Glomerular endothelial cell (primary cell): Measurements from ENCODE around the gene IQCE. TPM values are rescaled to one million over a fixed set of nuclear protein-coding genes. Genes with fewer than 3 reads are reported as not detected.

Experiments used
- DNase-seq: peaks from one replicate; pipeline ENCODE4 v3.0.0-alpha.2; 2011; ENCODE audit warnings: low read depth, low spot score; ENCODE audit errors: extremely low read depth
- total RNA-seq: library from RNA; depleted of rRNA; stranded (reverse); fragments of >200 nt; gene quantifications from 2 replicates; pipeline ENCODE4 v1.2.3, GENCODE V29; 2015

IQCE gene
- total RNA-seq, 1 donor from 2014 or later = 12.7 TPM

DNA sequence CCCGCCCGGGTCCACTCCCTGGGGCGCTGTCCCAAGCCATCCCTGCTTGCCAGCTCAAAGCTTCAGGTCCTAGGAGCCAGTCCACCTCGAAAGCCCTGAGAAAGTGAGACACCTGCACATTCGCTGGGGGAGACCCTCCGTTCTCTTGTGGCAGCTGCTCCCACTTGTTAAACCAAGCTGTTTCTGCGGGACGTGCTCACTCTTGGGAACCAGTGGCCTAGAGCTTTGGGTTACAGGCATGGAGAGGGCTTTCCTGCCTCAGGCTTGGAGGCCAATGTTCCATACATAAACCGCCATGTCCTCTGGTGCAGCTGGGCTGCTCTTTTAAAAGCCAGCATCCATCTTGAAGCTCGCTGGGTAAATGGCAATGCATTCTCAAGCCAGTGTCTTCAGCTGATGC is 53.1 kb downstream of the IQCE start:
- no peak for DNase-seq

DNA sequence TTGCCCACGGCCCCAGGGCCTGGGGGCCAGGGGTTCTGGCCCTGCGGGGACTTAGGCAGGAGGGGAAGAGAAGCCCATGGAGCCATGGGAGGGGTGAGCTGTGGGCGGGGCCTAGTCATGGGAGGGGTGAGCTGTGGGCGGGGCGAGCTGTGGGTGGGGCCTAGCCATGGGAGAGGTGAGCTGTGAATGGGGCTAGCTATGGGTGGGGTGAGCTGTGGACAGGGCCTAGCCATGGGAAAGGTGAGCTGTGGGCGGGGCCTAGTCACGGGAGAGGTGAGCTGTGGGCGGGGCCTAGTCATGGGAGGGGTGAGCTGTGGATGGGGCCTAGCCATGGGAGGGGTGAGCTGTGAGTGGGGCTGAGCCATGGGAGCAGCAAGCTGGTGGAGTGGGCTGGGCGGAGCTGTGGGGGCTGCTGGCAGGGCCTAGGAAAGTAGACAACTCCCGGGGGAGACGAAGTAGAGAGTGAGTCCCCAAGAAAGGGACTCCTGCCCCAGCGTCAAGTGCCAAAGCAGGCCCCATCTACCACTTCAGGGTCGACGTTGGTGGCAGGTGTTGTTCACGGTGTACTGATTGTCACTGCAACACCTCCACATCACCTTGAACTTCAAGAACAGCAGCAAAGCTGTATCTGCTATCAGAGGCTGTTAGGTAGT is 53.8 kb downstream of the IQCE start:
- DNase-seq = no peak

DNA sequence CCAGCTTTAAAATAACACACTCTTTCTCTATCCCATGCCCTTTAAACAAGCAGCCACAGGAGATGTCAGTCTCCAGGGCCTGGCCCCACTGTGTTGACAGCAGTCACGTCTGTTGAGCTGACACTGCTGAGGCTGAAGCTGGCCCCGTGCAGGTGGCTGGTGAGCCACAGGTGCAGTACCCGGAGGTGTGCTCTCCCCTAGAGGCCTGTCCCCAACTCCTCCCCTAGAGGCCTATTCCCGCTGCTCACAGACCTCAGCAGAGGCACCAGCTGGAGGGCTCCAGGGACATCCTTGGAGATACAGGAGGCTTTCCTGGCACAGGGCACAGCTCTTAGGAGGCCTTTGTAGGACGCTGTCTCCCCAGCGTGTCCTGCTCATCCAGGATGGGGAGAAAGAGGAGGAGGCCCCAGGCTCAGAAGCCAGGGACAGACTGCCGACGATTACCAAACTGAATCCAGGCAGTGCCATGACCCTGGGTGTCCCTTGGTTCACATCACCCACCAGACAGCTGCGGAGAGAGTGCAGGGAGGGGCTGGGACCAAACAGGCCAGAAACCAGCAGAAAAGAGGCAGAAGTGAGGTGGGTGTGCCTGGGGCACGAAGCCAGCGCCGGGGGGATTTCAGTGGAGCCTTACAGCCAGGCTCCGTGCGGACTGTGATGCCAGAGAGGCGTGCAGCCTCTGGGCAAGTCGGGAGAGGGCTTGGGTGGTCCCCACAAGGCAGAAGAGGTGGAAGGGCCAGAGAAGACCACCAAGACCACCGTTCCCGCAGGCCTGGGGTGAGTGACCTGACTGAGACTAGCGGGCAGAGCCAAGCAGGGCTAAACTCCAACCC is 54.5 kb downstream of the IQCE start:
- DNase-seq = no peak

DNA sequence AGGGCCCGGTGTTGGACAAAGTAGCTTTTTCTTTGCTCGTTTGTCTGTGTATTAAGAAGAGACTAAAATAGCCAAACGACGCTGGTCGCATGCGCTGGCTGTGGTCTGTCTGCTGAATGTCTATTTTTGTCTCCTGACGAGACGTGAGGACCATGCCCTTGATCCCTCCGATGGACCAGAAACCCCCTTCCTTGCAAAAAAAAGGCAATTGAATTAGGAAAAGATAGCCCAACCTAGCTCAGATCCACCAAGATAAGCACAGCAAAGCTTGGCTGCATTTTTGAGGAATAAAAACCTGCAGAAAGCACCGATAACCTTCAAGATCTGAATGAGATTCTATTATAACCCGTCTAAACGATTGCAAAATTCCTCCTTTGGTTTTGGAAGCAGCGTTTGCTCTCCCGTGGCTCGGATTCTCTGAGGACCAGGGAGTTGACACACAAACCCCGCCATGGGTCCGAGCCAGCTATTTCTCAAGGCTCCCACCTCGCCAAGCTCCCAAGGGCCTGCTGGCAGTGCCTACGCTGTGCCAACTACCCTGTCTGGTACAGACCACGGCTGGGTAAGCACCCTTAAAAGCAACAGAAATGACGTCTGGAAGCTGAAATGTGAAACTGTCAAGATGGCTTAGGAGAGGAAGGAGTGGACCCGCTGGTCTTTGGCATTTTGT is 55.3 kb downstream of the IQCE start:
- no peak for DNase-seq

DNA sequence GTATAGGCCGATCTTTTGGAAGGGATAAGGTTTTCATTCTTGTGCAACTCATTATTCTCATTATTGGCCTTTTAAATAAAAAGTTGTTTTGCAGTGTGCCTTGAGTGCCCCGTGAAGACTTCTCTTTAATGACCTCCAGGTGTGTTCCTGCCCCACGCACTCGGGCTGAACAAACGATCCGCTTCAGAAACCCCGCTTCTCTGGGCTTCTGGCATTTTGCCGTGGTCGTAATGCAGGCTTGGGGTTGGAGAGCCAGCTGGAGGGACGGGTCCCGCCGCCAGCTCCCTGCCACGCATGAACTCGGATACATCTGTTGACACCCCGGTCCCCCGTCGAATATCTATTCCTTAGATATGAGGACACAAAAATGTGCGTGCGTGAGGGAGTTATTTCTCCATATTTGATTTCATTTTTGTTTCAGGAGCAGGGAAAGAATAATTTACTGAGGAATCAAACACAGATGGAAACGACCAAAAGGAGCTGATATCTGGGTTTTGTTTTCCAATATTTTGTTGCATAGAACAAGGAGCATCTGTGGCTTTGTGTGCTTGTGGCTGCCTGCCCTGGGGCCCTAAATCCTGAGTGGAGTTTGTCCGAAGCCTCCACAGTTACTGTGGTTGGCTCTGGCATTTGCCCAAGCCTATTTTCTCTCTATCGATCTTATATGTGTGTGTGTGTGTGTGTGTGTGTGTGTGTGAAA is 56.0 kb downstream of the IQCE start:
- no peak for DNase-seq

DNA sequence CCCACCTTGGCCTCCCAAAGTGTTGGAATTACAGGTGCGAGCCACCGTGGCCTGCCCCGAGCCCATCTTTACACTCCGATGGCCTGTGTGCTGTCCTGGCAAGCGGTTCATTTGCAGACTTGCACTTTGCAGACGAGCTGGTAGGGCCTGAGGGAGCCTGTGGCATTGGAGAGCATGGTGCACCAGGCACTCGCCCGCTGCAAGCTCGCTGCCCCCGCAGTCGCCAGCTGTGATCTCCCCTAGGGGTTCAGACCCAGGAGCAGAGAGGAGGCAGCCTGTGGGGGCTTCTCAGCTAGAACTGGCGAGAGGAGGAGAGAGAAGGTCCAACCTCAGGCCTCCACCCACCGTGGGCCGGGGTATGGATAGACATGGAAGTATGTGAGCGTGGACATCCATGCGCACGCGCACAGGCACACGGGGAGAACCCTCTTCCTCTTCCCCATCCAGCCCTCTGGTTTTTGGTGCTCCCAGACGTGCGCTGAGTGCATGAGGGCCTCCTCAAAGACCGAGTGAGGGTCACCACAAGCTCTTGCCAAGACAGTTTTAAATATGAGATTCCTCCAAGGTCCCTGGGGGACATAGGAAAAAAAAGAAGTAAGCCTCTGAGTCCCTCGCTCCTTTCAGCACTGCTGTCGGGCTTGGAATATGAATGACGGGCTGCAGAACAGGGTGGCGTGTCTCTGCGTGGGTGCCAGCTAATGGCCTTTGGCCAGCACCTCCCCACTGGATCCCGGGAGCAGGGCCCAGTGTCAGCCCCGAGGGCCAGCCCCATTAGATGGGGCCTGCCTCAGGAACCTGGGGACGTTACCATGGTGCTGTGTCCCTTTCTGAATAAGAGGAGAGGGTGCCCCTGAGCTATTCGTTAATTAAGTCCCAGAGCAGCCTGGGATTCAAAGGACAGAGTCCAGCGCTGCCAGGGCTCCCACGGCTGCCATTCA is 57.9 kb downstream of the IQCE start:
- DNase-seq = no peak

DNA sequence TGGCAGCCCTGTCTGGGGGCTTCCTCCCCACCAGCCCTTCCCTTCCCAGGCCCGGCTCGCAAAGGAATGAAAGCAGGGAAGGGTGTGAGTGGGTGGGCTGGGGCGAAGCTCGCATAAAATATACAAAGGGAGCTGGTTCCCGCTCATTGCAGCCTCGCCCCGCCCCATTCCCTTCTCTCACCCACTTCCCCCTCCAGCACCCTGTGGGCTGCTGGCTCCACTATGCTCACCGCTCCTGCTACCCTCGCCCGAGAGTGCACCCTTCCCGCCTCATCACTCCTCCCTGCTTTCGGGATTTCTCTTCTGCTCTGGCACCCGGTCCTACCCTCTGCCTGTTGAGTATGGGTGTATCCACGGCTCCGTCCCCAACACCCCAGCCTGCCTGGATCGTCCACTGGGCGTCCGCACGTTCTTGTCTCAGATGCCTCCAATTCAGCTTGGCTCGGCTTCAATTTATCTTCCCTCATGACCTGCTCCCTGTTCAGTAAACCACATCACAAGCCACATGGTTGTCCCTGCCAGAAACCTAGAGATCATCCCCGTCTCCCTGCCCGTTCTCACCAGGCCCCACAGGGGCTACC is 58.6 kb downstream of the IQCE start:
- DNase-seq = no peak

DNA sequence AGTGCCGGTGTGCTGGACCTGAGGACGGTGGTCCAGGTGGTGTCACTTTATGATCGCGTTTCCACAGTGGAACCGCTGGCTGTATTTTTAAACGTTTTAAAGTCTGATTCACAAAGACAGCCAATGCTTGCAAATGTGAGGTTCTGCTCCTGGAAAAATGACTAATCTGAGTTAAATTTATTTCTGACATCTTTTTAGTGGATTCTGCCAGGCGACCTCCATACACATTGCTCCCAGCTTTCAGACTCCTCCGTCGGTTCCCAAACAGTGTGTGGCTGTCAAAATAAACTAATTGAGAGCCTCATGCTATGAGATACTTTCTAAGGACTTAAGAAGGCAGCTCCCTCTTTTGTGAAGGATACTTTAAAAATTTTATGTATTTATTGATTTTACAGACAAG is 60.3 kb downstream of the IQCE start:
- no peak for DNase-seq

DNA sequence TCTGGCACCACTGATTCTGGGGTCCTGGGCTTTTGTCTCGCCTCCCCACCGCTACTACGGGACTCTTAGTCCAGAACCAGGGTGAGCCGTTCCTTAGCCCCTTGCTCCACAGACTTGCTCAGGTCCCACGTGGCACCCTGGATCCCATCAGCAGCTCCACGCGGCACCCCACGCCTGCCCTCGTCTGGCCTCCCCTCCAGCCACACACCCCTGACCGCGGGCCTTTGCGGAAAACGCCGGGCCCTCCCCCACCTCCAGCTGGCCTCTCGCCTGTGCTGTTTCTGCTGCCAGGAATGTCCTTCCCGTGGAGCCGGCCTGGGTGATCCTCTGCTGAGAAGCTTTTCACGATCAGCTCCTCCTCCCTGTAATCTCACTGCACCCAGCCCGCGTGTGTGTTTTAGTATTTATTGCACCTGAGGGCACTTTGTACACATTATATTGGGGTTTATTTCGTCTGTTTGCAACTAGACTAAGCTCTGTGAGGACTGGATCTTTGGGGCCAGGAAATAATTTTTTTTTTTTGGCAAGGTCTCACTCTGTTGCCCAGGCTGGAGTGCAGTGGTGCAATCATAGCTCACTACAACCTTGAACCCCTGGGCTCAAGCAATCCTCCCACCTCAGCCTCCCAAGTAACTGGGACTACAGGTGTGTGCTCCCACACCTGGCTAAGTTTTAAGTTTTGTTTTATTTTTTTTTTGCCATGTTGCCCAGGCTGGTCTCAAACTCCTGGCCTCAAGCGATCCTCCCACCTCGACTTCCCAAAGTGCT is 62.5 kb downstream of the IQCE start:
- DNase-seq = no peak

DNA sequence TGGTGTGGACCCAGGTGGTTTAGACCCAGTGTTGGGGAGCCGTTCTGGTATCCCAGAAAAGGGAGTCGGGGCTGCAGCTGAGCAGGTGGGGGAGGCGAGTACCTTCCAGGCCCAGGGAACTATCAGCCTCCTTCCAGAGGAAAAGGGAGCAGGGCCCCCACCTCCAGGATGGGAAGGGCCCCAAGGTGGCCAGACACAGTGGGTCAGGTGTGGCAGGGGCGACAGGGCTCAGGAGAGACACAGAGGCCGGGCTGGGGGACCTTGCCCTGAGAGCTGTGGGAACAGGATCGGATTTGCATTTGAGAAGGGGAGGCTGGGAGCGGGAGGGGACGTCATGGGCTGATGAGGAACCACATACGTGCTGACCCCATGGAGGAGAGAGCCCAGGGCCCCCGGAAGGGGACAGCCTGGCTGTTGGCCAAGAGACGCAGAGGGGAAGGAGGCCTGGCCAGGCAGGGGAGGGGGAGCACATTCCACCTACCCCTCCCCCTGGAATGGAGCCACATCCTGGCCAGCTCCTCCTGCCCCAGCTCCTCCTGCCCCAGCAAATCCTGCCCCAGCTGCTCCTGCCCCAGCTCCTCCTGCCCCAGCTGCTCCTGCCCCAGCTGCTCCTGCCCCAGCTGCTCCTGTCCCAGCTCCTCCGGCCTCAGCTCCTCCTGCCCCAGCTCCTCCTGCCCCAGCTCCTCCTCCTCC is 63.3 kb downstream of the IQCE start:
- DNase-seq = no peak

DNA sequence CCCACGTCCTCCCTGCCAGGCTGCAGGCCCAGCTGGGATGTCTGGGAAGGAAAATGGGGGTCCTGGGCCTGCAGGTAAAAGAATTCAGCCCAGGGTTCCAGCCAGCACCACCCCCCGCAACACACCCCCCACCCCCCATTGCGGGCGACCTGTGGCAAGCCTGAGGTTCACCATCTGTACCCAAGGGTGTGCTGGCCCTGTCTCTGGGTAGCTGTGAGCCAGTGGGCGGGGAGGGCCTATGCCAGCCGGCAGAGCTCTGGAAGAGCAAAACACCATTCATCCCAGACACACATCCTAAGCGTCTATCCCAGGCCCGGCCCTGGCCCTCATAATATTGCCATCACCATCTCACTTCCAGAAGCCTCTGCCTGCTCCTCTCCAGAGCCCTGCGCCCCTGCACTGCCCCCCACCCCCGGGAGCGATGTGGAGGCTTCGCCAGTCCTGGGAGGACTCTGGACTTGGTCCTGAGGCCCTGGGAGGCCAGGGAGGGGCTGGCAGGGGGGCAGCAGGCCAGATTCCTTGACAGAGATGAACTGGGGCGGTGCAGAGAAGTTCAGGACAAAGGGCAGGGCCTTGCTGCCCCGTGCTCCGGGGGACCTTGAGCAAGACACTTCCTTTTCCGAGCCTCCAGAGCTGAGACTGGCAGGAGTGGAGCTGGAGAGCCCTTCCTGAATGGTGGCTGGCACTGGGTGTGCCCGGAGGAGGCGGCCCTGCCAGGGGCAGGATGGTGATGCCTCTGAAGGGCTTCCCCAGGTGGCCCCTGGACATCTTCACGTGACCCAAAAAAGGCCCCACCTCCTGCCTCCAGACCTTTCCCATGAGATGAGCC is 64.3 kb downstream of the IQCE start:
- DNase-seq = no peak

DNA sequence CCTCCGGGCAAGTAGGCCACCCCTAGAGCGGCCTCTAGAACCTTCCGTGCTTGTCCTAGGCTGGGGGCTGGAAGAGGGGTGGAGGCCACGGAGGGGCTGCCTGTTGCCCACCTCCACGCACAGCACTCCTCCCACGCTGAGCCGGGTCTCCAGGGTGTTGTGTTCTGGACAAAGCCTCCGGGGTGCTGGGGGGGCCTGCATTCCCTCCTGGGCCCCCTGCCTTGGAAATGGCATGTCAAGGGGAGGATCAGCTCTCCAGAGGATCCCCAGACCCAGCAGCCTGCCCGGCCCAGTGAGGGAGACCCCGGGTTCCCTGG is 64.9 kb downstream of the IQCE start:
- DNase-seq = no peak

DNA sequence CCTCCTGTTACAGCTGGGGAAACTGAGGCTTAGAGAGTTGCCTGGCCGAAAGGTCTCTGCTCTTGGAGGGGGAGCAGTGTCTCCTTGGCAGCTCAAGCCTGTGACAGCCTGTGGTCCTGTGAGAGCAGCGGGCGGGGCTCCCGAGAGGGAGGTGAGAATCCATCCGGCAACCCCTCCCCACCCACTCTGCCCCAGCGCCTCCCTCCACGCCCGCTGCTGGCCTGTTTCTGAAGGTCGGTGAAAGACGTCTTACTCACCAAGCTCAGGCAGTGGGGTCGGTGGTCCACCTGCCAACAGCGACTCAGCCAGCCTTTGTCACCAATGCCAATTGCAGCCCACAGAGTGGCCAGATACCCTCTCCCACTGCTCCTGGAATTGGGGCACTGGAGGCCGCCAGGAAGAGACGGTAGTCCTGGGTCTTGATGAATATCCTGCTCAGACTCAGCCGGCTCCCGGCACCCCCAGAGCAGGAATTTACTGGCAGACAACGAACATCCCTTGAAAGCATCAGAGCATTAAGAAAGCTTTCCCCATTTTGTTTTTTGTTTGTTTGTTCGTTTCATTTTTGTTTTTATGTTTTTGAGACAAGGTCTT is 65.6 kb downstream of the IQCE start:
- no peak for DNase-seq

DNA sequence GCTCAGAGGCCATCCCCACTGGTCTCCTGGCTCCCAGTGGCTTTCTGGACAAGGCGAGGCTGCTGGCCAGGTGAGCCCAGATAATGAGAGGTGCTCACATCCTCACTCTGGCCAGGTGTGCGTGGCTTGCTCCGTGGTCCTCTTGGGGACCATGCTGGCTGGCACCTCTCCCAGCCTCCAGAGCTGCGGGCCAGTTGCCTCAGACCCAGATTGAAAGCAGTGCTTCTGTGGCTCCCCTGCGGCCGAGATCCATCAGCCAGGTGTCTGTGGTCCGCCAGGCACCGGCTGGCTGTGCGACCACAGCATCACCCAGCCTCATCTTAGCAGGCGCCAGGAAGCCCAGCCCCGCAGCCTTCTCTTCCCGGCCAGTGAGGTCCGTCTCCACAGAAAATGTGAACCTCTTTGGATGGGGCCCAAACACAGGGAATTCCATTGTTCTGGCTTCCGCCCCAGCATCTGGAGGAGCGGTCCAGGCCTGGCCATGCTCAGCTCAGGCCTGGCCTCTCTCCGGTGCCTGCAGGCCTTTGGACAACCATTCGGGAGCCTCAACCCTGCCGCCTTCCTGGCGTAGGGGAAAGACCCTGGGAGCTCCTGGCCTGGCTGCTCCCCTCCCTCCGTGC is 67.8 kb downstream of the IQCE start:
- peak; percentile 51 for DNase-seq

DNA sequence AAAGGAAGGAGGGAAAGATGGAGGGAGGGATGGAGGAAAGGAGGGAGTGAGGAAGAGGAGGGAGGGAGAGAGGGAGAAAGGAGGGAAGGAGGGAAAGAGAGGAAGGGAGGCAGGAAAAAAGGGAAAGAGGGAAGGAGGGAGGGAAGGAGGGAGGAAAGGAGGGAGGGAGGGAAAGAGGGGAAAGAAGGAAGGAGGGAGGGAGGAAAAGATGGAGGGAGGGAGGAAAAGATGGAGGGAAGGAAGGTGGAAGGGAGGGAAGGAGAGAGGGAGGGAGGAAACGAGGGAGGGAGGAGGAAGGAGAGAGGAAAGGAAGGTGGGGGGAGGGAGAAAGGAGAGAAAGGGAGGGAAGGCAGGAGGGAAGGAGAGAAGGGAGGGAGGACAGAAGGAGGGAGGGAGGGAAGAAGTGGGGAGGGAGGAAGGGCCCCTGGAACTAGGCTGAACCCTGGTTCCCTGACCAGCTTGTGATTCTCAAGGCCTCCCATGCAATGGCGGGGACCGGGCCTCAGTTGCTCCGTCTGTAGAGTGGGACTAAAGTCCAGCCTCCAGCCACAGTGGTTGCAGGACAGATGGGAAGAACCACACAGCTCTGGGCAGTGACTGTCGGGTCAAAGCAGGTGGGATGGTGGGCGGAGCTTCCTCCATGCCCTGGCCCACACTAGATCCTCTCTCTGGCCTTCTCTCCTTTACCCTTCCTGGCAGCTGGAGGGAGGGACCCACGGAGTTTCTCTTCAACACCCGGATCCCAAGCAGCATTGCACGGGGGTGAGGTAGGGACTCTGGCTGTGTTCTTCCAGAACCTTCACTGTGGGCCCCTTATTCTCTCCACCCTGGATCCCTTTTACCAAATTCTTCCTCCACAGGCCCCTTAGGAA is 68.7 kb downstream of the IQCE start:
- DNase-seq = no peak

DNA sequence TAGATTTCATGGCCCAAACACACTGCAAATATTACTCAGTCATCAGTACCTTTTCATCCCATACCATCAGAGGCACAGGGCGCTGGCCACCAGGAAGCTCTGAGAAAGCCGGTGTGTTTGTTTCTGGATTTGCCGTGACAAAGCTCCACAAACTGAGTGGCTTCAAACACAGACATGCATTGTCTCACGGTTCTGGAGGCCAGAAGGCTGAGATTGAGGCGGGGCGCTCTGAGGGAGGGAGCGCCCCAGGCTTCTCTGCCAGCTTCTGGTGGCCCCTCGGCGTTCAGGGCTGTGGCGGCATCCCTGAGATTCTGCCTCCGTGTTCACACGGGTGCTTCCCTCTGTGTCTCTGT is 69.3 kb downstream of the IQCE start:
- no peak for DNase-seq
